ENCODE results near the gene HIVEP3. TPM values are rescaled to one million over a fixed set of nuclear protein-coding genes. Genes with fewer than 3 reads are reported as not detected.

Gene HIVEP3
- total RNA-seq, 1 experiment from 2014 or later: 3.1 TPM

DNA sequence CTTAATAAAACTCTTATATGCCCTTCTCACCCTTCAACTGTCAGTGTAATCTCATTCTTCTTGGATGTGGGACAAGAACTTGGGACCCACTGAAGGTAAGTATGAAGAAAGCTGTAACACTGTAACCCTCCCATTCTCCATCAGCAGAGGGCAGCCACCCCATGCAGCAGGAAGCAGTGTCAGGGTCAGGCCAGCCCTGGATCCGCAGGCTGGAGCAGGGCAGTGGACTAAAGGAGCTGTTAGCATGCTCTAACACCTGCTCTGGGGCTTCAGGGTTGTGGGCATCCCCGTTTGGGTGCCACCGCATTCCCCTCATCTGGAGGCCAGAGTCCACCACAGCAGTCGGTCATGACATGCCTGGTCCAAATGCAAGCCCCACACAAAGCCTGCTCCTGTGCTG is 156.5 kb downstream of the HIVEP3 start:
- no peak for DNase-seq (ENCODE audit: low spot score)

DNA sequence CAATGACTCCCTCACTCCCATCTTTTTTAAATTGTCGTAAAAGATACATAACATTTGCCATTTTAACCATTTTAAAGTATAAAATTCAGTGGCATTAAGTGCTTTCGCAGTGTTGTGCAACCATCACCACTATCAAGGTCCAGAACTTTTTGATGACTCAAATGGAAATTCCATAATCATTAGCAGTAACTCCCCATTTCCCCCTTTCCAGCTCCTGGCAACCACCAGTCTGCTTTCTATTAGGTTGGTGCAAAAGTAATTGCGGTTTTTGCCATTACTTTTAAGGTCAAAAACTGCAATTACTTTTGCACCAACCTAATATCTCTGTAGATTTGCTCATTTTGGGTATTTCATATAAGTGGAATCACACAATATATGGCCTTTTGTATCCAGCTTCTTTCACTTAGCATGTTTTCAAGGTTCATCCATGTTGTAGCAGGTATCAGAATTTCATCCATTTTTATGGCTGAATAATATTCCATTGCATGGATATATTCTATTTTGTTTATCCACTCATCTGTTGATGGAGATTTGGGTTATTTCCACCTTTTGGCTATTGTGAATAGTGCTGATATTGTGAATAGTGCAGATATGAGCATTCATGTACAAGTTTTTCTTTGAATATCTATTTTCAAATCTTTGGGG is 159.7 kb downstream of the HIVEP3 start:
- DNase-seq (ENCODE audit: low spot score): no peak

DNA sequence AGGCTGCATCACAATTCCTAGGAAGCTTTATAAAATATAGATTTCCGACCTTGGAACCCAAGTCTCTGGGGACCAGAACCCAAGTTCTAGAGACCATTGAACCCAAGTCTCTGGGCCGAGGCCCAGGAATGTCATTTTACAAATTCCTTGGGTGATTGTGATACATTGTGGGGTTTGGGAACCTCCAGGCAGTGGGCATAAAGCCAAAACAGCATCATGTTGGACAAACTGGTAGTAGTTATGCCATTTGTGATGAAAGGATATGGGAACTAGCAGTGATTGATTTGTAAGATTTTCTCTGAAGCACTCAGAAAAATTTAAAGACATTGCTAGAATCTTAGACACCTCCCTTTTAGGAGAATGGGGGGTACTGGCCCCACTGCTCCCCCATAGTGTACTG is 160.2 kb downstream of the HIVEP3 start:
- DNase-seq (ENCODE audit: low spot score): no peak

DNA sequence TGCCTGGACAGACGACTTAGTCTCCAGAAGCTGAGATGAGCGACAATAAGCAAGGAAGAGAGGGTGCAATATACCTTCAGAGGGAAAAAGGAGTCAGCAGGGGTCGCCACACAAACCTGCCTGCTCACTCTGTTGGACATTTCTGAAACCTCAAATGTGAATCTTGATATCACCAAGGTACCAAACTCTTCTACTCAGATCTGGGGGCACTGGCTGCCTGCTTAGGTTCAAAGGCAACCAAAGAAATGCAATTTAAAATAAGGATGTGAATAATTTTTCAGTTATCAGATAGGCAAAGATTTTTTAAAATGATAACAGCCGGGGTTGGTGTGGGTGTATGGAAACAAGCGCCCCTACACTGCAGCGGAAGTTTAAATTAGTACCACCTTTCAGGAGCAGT is 164.2 kb downstream of the HIVEP3 start:
- no peak for DNase-seq (ENCODE audit: low spot score)

DNA sequence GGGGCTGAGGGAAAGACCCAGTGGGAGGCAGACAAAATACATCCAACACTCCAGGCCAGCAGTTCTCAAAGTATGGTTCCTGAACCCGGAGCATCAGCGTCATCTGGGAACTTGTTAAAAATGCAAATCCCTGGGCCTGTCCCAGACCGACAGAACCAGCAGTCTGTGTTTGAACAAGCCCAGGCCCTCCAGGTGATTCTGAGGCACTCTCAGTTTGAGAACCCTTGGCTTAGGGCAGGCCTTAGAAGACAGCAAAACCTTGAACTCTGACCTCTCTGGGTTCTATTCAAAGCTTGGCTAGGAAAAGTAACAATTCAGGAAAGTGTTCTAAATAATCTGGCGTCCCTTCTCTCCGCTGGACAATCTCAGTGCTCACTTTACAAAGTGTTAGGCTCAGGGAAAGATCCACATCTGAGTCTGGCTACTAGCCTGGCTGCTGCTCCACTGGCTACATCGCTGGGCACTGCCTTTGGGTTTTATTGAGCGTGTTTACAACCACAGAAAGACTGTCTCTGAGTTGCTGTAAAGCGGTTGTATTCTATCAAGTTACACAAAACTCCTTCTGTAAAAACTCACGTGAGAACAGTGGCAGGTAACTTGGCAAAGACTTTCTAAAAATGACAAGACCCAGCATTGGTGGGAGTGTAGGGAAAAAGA is 166.1 kb downstream of the HIVEP3 start:
- DNase-seq (ENCODE audit: low spot score): no peak

DNA sequence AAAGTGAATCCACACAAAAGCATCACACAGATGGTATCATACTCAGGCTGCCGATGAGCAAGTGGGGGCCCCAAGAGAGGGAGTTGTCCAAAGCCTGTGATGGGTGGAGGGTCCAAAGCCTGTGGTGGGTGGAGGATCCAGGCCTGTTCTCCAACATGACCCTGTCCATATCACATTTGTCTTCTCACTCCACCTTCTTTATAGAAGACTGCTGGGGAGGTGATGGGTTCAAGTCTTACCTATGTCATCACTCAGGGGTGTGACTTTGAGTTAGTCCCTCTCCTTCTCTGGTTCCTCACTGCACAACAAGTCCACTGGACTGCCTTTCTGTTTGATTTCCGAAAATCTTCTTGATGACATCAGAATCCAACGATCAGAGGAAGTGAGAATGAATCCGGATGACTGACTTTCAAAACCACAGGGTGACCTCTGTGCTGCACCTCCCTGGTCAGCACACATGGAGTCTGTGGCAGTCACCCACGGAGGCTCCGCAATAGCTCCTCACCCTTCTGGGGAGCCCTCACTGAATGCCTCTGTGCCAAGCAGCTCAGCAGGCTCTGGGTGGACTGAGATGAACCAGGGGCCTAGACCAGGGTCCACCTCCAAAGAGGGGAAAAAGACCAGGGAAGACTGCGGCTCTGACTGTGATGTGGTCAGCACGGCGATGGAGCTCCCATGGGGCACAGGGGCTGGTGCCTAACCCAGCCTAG is 166.8 kb downstream of the HIVEP3 start:
- DNase-seq (ENCODE audit: low spot score): no peak

DNA sequence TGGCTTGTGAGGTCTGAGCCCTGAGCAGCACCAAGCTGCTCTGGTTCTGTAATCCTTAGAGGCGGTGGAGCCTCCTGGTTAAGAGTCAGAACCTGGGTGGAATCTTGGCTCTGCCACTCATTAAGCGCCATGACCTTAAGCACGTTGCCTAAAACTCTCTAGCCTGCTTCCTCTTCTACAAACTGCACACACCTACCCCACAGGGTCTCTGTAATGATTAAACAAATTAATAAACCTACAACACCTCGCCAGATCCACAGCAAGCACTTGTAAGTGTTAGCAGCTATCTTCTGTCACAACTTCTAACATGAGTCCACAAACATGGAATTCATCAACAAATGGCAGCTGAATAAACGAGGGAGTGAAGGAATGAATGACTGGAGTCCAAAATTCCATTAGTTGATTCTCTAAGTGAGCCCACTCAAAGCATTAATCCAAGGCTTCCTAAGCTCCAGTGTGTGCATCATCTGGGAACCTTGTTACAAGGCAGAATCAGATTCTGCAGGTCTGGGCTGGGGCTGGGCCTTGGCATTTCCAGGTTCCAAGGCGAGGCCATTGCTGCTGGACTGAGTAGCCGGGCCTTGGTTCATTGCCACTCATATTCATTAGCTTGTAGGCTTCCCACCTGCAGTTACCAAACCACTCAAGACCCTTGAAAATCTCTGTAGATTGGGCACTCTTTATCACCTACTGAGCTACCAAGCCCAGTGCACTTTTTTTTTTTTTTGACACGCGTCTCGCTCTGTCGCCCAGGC is 168.6 kb downstream of the HIVEP3 start:
- no peak for DNase-seq (ENCODE audit: low spot score)

DNA sequence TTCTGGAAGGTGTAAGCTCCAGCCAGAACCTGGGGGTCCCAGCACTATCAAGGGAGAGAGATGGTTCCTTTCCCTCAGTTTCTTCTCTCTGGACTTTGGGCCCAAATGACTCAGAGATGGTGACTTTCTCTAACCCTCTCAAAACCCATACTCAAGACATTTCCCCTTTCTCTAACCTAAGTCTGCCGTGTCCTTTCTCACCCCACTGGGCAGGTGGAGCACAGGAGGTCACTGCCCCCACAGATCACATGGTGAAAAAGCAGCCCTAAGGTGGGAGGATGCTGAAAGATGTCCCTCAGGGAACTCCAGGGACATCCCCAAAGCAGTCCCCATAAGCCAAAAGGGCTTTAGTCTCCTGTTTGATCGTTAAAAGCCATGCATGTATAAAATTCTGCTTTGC is 173.7 kb downstream of the HIVEP3 start:
- no peak for DNase-seq (ENCODE audit: low spot score)

DNA sequence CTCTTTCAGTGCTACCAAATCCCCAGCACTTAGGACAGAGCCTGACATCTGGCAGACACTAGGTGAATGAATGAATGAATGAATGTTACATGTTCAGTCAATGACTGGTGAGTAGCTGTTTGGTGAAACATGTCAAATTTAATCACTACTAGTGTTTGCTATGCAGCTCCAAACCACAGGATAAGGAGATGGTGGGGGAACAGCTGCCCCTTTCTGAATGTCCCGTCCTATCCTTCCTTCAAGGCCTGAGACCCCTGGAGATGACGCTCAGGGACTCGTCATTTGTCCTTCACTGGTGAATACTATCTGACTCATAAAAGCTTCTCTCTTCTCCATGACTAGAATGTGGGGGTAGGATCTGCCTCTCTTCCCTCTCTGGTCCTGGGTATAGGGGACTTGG is 175.4 kb downstream of the HIVEP3 start:
- DNase-seq (ENCODE audit: low spot score): no peak

DNA sequence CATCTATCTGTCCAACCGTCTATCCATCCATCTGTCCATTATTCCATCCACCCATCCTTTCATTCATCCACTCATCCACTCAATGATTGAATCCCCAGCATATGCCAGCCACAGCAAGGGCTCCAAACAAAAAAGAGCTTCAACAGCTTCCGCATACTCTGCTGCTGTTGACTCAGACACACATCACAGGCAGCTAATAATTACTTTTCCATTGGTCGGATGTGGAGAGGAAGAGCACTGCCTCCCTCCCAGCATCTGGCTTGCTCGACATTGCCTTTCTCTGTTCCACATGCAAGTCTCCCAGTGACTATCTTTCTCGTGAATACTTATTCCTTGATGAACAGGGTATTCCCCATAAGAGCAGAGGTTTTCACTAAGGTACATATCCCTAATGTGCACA is 176.5 kb downstream of the HIVEP3 start:
- no peak for DNase-seq (ENCODE audit: low spot score)

DNA sequence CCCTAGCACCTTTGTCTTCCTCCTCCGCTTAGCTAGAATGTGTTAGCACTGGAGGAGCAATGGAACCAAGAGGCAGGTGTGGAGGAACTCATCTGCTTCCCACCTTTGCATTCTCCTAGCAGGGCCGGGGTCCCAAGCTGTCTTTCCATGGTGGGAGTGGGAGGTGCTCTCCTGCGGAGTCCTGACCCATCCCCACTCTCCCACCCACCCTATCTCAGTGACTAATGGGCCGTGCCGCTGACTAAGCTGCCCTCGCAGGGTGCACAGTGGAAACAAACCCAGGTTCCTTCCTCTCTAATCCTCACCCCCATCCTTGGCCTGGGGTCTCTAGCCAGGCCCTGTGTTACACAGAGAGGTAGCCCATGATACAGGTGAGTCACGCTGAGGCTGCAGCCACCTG is 177.5 kb downstream of the HIVEP3 start:
- DNase-seq (ENCODE audit: low spot score): no peak

DNA sequence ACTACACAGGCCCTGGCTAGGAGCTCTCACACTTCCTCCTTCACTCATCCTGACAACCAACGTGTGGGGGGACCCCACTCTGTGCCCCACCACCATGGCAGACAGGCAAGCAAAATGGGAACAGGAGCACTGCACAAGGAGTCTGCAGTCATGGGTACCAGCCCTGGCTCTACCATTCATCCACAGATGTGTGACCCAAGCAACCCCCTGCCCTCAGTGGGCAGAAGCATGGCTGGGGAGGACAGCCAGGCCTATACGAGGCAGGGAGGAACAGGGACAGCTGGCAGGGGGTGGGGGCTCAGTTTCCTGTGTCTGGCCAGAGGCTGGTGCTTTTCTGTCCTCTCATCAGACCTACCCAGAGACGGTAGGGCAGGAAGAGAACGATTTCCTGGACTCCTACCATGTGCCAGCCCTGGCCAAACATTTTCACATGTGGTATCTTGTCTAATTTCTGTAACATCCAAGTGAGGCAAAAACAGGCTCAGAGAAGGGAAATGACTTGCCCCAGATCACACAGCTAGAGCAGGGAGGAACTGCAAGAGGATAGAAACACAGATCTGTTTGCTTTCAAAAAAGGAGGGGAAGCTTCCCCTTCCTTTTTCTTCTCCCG is 178.0 kb downstream of the HIVEP3 start:
- DNase-seq (ENCODE audit: low spot score): no peak

DNA sequence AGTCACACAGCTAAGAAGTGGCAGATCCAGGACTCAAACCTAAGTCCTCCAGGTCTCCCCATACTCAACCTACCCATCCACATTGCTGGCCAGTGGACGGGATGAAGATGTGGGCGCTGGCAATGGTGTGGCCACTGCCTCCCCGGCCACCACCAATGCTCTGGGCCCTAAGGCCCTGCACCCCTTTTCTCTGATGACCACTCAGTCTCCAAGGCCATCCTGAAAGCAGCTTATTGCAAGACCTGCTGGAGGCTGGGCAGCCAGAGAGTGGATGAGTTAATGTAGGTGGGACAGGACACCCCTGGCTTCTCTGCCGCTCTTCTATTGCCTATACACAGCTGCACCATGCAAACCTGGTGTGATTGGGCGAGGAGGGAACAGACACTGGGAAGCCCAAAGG is 178.7 kb downstream of the HIVEP3 start:
- DNase-seq (ENCODE audit: low spot score): no peak

DNA sequence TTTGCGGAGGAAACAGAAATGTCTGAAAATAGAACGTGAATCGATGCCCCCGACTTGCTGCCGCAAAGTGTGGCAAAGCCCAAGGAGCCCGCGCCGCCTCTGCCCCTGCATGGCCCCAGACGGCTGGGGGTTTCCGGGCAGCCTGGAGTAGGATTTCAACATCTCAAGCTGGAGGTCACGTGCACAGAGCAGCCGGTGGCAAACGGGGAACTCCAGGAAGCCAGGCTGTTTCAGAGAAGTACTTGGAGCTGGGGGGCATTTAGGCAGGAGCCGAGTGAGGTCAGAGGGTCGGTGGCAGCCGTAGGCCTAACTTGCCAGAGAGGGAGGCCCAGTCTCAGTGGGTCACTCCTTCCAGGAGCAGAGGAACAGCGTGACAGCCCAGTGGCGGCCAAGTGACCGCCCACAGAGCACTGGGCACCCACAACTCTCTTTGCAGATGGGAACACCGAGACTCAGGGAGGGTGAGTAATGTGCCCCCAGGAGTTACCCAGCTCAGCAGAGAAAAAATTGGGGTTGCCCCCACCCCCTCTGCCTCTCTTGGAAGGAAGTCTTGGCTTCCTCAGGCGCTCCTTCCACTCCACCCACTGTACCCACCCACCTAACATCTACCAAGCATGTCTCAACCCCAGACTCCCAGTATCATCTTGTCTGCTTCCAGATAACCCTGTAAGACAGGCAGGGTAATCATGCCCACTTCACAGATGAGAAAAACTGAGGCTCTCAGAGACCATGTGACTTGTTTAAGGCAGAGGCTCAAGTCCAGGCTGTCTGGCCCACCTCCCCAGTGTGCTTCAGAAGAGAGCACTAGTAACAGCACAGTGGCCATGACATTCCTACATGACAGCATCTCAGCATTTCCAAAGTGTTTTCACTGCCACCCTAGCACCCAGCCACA is 179.4 kb downstream of the HIVEP3 start:
- DNase-seq (ENCODE audit: low spot score): peak; percentile 49

DNA sequence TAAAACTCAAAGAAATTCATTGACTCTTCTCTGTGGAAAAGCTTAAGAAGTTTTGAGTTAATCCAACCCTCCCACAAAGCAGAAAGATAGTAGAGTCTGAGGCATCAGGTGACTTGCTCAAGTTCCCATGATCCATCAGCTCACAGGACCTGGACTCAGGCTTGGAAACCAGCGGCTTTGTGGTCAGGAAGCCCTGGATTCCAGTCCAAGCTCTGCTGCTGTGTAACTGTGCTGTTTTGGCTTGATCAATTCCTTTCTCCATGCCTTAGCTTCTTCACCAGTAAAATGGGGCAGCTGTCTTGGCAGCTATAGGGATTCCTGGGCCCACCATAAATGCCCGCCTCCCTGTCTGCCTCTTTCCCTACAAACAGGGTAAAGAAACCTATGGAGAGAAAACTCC is 180.2 kb downstream of the HIVEP3 start:
- DNase-seq (ENCODE audit: low spot score): no peak

DNA sequence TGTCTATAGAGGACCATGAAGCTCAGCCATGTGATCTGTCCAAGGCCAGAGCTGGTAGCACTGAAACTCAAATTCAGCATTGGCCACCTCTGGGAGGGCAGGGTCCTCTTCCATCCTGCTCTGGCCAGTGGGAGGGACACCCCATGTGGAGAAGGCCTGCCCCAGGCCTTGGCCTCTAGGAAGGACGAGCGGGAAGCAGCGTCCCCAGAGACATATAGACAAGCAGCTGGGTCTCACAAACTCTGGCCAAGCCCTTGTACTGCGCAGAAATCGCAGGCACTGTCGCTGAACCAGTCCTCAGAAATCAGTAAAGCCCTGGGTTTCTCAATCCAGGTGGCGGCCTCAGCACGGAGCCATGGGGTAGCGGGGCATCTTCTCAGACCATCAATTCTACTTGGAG is 180.7 kb downstream of the HIVEP3 start:
- no peak for DNase-seq (ENCODE audit: low spot score)

DNA sequence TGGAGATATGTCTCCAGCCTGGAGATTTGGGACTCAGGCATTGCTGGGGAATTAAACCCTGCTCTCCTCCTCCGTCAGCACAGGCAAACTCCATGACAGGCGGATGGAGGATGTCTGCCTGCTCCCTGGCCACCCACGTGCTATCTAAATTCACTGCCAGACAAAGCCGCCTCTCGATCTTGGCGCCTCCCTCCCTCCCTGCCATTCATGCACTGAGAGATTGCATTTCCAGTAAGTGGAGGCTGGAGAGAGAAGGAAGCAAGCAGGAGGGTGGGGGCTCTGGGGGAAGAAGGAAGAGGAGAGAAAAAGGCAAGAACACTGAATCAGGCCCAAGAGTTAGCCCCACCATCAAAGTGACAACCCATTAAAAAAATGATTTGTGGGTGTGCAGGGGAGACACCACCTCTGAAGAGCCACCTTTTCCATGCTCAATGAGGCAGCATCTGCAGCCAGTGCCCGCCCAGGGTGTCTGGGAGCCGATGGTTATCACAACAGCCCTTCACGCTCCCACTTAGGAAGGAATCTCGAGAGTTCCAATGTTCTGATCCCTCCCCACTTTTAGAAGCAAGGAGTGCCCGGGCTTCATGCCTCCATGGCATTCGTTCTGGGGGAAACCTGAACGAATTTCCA is 183.0 kb downstream of the HIVEP3 start:
- DNase-seq (ENCODE audit: low spot score): no peak

DNA sequence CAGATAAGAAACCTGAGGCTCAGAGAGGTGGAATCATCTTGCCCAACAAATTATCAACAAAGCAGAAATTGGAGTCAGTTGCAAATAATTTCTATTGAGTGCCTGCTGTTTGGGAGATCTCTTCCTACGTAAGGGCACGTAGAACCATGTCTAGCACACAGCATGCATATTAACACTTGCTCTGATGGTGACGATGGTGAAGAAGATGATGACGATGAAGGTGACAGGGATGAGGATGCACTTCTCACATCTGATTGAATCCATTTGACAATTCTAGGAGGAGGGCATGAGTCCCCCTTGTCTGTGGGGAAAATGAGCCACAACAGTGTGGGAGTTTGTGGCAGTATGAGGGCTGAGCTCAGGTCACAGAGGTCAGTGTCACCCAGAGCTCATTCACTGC is 183.6 kb downstream of the HIVEP3 start:
- no peak for DNase-seq (ENCODE audit: low spot score)

DNA sequence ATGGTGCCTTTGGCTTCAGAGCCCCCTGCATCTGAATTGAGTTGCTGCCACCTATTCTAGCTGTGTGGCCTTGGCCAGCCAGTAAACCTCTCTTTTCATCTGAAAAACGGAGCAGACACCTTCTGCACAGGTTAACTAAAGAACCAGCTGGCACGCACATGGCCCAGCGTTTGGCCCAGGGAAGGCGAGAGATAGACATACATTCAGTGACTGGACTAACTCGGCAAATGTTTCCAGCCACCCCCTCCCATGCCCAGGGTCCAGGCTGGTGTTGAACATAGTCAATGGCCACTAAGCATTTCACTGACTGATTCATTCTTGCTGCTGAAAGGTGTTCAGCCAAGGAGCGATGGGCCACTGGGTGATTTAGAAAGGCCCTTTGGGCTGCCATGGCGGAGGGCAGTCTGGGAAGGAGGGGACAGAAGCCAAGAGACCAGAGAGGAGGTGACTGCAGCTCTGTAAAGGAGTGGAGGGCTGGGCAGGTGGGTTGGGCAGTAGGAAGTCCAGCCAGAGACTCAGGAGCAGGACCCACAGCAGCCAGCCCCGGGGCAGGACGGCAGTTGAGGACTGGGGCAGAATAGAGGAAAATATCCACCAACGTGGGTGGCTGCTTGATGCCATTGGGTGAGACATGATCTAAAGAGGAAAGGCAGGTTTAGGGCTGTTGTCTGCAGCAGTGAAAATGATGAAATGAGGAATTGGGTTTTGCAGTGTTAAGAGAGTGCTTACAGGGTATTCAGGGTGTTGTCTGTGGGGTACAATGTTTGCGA is 184.3 kb downstream of the HIVEP3 start:
- no peak for DNase-seq (ENCODE audit: low spot score)

DNA sequence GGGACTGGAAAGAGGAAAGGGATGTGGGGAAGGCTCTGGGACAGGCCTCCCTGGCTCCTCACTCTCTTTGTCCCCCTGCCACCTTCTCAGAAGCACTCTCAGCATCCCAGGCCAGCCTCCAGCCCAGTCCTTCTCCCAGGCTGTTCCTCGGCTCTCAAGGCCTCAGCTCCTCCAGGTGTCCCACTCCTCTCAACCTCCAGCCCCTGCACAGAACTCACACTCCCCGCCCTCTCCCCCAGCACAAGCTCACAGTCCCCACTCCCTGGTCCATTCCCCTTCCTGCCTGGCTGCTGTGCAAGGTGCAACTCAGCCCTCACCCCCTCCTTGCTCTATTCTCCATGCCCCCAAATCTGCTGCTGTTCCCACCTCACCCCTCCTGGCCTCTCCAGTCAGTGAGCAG is 185.0 kb downstream of the HIVEP3 start:
- DNase-seq (ENCODE audit: low spot score): no peak
